Measurements from ENCODE around the gene HOXA4. TPM values are rescaled to one million over a fixed set of nuclear protein-coding genes. Genes with fewer than 3 reads are reported as not detected.

Gene HOXA4
- total RNA-seq, 1 experiment from 2014 or later = 2.0 TPM

- no peak overlapping the region for H3K9ac ChIP-seq (ENCODE audit: low read length)
- no peak for DNase-seq (ENCODE audit: low read depth, low spot score)
- no peak overlapping the region for H3K4me3 ChIP-seq (replicated peaks in 1 of 2; ENCODE audit: low read depth in 1 of 2, low read length in 2 of 2)
- ChIA-PET POLR2A (no interaction called here), RAD21 (ENCODE audit: low non-redundant PET in 1 of 2, low total read pairs in 2 of 2, uncharacterized antibody in 2 of 2, unreplicated experiment in 2 of 2) (no interaction called here), CTCF (interaction anchor here (0.7 kb wide), 1 partner anchor 47 kb away, joined by 3 read pairs; no protein-coding TSS in a partner anchor)
- H3K27me3 ChIP-seq (ENCODE audit: insufficient read depth, low read length) = no peaks in the 10 kb centered on the region
- intact Hi-C loops (cut with micrococcal nuclease) = no loop called here
- BruUV-seq (replicated peaks) = no TSS peak
- no peaks in the 10 kb centered on the region for H4K20me1 ChIP-seq (ENCODE audit: insufficient read depth)
- no peak overlapping the region for H2AFZ ChIP-seq (ENCODE audit: low read depth, low read length, poor library complexity, severe bottlenecking)
- H3K36me3 ChIP-seq (ENCODE audit: control insufficient read depth in 1 of 2, insufficient read depth in 2 of 2, low read length in 2 of 2) = peaks cover 5 to 12% of the 10 kb centered on the region in 2 experiments; a peak in 3 of 4 replicates
- H3K9me3 ChIP-seq (ENCODE audit: control insufficient read depth in 1 of 2, insufficient read depth in 1 of 2, low read depth in 1 of 2, low read length in 2 of 2) = no peaks in the 10 kb centered on the region
- H3K4me2 ChIP-seq (ENCODE audit: low read length) = no peak overlapping the region
- ATAC-seq = no peak
- peaks cover 15 to 32% of the 10 kb centered on the region in 2 experiments for H3K4me1 ChIP-seq (ENCODE audit: control insufficient read depth in 1 of 2, insufficient read depth in 2 of 2, low read length in 2 of 2)
- TF ChIP-seq ZFX (IDR thresholded peaks at IDR 0.05) (no peak), FOSL1 (IDR thresholded peaks at IDR 0.05; ENCODE audit: low read depth) (no peak), ELF1 (IDR thresholded peaks at IDR 0.05; ENCODE audit: borderline replicate concordance, low read depth) (no peak), ZBTB33 (IDR thresholded peaks at IDR 0.05; ENCODE audit: extremely low read depth, insufficient replicate concordance, low read length) (no peak), ZNF274 (IDR thresholded peaks at IDR 0.05; ENCODE audit: low read depth, low read length) (no peak), RAD21 (IDR thresholded peaks at IDR 0.05; ENCODE audit: low read depth) (no peak)
- no peaks in the 10 kb centered on the region for H3K79me2 ChIP-seq (ENCODE audit: insufficient read depth, low read length)
- H3K9me2 ChIP-seq (ENCODE audit: insufficient read depth) = no peaks in the 10 kb centered on the region
- no peak overlapping the region for H3K27ac ChIP-seq (ENCODE audit: low read depth, low read length)
Observed at GRCh38 chr7:27140126-27140857, 9.7 kb upstream of the HOXA4 start.
